C4-2B (cell line): ENCODE measurements around the gene RAPSN.

ENCODE experiments used
- CTCF ChIP-seq: fragments of 450-650 bp; conservative IDR thresholded peaks from 2 replicates; pipeline ENCODE4 v1.5.1; 2017; ENCODE audit warnings: mild to moderate bottlenecking
- ZFX ChIP-seq: fragments of 450-650 bp; IDR thresholded peaks from 2 replicates; pipeline ENCODE4 v1.6.1; 2017

DNA sequence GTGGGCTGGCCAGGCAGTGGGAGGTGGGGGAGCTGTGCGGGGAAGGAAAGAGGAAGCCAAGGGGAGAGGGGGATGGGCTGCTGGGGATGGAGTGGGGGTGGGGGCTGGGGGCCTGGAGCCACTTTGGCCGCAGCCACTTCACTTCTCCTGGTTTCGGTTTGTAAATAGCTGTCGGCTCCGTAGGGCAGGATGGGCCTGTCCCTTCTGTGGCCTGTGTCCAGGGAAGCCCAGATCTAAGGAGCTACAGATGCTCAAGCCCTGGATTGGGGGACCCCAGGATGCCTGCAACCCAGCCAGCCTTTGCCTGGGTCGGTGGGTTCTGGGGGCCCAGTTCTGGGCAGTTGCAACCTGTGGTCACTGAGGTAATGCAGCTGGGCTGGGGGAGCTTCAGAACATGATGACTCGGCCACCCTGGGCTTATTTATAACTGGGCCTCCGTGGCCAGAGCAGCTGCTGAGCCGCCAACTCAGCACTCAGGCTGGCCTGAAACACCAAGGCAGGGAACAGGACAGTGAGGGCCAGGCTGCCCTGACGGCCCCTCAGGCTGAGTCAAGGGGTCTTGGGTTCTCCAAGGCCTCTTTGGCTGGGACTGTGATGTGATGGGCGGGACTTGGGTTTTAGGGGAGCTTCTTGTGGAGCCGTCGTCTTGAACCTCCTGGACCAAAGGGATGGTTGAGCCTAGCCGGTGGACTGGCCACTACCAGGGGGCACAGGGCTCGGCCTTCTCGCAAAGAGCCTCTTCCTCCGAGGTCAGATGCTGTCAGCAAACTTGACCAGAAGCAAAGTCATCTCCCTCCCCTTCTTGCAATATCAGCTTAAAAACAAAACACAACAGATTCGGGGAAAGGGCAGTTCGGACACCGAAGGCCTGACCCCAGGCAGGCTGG lies 55.5 kb downstream of the RAPSN start:
- TF ChIP-seq CTCF: no peak
- no peak for TF ChIP-seq ZFX
